ENCODE measurements around the gene GFOD1.

DNA sequence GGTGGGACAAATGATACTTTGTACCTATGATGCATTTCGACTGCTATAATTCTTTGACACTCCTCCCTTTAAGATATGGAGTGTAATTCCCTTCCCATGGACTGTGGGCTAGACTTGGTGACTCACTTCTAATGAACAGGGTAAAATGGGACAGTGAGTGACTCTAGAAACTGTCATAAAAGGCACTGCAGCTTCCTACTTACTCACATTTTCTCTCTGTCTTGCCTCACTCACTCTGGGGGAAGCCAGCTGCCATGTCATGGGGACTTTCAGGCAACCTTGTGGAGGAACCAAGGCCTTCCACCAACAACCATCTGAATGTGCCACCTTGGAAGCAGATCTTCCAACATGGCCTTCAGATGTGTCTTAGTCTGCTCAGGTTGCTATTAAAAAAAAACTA is 12.9 kb upstream of the GFOD1 start:
- TF ChIP-seq, protein P1, sequence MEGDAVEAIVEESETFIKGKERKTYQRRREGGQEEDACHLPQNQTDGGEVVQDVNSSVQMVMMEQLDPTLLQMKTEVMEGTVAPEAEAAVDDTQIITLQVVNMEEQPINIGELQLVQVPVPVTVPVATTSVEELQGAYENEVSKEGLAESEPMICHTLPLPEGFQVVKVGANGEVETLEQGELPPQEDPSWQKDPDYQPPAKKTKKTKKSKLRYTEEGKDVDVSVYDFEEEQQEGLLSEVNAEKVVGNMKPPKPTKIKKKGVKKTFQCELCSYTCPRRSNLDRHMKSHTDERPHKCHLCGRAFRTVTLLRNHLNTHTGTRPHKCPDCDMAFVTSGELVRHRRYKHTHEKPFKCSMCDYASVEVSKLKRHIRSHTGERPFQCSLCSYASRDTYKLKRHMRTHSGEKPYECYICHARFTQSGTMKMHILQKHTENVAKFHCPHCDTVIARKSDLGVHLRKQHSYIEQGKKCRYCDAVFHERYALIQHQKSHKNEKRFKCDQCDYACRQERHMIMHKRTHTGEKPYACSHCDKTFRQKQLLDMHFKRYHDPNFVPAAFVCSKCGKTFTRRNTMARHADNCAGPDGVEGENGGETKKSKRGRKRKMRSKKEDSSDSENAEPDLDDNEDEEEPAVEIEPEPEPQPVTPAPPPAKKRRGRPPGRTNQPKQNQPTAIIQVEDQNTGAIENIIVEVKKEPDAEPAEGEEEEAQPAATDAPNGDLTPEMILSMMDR (IDR thresholded peaks at IDR 0.05): no peak
- TF ChIP-seq POLR2A (IDR thresholded peaks at IDR 0.05): no peak
- no peak for TF ChIP-seq EP300 (IDR thresholded peaks at IDR 0.05)

All from ovary (tissue), 3 donors.